Measurements from ENCODE around the gene CACNG7.

The CACNG7 gene

DNA sequence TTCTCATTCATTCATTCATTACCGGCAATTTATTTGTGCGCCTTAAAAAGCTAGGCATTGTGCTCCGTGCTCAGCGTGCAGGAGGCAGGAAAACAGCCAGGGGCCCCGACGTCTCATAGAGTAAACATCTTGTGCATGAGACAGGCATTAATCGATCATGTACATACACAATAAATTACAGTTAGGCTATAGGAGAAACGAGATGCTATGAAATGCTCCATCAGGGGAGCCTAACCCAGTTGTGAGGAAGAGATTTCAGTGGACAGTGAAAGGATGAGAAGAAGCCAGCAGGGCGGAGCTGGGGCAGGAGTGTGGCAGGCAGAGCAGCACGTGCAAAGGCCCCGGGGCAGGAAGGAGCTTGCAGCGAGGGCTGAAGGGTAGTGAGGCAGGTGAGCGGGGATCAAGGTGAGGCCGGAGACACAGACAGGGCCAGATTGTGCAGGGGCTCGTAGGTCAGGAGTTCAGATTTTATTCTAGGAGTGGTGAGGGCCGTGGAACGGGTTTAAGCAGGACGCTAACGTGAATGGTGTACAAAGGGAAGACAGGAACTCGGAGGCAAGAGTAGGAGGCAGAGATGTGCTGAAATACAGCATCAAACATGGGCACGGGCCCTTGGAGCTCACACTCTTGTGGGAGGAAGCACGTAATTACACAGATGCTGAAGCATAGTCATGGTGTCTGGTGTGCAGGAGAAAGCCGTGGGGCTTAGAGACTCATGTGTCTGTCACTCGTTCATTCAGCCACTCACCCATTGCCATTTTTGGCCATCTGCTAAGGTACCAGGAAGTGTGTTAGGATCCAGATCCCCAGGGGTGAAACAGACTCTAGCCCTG is 74.6 kb downstream of the CACNG7 start:
- DNase-seq (ENCODE audit: low spot score), result no peak

DNA sequence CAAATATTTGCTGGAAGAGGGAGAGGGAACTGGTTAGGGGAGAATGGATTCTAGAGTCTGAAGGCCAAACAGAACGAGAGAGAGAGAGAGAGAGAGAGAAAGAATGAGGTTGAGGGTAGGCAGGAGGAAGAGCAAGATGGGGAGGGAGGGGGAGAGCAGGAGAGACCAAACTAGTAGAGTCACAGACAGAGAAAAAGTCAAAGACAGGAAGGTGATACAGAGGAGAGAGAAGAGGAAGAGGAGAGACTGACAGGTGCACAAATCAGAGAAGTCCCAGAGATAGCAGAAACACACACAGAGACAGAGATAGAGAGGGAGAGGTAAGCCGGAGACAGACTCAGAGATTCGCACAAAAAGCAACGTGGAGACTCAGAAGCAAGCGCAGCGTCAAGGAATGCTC is 76.8 kb downstream of the CACNG7 start:
- no peak for DNase-seq (ENCODE audit: low spot score)

DNA sequence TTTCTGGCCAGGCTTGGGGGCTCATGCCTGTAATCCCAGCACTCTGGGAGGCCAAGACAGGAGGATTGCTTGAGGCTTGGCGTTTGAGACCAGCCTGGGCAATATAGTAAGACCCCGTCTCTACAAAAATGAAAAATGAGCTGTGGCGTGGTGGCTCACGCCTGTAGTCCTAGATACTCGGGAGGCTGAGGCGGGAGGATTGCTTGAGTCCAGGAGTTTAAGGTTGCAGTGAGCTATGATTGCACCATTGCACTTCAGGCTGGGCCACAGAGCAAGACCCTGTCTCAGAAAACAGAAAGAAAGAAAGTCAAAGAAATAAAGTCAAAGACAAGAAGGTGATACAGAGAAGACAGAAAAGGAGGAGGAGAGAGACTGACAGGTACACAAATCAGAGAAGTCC is 79.9 kb downstream of the CACNG7 start:
- no peak for DNase-seq (ENCODE audit: low spot score)

DNA sequence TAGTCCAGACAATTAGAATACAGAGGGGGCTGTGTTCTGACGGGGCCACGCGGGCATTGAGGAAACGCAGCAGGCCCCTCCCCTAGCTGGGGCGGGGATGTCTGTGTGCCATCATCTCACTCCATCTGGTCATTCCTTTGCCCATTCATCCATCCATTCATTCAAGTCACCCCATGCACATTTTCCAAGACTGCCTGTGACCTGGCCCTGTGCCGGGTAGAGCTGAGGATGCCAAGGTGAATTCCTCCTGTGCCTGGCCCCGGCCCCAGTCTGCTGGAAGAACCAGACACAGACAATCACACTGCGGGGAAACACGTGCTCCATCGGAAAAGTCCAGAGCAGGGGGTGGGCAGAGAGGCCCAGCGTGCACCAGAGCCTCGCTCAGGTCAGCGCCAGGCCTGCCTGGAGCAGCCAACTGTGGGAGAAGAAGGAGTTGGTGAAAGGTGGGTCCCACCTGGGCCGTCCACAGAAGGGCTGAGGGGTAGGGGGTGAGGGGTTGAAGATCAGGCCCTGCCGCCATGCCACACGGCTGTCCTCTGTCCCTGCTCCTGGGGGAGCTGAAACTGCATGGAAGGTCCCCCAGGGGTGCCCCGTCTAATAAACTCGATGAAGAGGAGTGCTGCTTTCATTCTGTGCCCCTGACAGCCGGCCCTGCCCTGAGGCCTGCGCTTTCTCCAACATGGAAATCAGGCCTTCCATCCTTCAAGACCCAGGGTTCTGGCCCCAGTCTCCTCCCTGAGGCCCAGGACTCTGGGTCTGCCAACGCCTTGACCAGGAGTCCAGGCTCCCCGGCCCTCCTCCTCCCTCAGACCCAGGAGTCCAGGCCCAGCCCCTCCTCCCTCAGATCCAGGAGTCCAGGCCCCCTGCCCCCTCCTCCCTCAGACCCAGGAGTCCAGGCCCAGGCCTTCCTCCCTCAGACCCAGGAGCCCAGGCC is 80.8 kb downstream of the CACNG7 start:
- DNase-seq (ENCODE audit: low spot score), result no peak

DNA sequence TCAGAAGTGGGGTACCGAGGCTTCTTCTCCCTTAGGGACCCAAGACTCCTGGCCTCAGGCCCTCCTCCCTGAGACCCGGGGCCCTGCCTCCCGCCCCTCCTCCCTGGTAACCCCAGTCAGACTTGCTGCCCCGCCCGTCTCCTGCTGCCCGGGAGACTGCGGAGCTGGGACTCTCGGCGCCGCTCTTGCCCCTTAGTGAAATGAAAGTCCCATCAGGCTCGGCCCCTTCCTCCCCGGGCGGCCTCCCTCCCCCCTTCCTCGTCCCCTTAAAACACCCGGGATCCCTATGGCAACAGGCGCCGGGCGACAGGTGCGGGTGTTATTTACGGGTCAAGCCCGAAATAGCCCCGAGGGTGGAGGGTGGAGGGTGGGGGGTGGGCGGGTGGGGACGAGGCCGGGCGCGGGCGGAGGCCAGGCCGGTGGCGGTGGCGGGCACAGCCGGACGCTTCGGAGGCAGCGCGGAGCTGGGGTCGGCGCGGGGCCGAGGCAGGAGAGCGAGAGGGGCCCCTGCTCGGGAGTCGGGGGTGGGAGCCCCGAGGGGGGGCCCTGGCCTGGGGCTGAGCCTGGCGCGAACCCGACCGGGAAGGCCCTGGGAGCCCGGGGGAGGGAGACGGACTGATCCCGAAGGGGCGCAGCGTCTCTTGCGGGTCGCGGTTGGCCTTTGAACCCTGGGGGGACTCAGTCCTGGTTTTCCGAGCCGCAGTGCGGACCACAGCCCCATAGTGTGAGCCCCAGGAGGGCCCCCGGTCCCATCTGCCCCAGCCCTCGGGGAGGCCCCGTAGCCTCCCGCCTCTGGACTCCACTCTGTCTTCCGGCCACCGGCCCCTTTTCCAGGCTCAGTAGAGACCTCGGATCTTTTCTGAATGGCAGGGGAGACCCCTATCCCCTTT is 82.4 kb downstream of the CACNG7 start, which contains the start of gene CACNG6:
Gene CACNG6, plus strand, starts transcription at position 414 of the 890 bp plus-strand sequence. CDS start 1,241 bp downstream, outside the sequence.
- DNase-seq (ENCODE audit: low spot score), result no peak

DNA sequence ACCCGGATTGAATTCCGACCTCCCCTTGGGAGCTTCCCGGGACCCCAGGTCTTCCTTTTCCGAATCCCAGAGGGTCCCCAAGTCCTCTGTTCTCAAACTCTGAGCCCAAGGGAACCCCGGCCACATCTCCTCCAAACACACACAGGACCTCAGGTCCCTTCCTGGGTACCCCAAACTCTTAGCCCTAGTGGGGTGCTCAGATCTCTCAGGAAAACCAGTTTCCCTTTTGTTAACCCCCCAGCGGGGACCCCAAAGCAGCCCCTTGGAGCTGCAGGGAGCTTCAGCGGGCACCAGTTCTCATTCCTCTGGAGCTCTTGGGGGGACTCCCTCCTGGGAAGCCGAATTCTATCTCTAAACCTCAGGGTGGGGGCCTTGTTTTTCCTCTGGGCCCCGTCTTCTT is 83.1 kb downstream of the CACNG7 start:
- no peak for DNase-seq (ENCODE audit: low spot score)

DNA sequence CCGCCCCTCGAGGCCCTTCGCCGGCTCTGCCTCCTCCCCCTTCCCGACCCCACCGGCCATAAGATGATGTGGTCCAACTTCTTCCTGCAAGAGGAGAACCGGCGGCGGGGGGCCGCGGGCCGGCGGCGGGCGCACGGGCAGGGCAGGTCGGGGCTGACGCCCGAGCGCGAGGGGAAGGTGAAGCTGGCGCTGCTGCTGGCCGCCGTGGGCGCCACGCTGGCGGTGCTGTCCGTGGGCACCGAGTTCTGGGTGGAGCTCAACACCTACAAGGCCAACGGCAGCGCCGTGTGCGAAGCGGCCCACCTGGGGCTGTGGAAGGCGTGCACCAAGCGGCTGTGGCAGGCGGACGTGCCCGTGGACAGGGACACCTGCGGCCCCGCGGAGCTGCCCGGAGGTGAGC is 83.7 kb downstream of the CACNG7 start:
- no peak for DNase-seq (ENCODE audit: low spot score)

DNA sequence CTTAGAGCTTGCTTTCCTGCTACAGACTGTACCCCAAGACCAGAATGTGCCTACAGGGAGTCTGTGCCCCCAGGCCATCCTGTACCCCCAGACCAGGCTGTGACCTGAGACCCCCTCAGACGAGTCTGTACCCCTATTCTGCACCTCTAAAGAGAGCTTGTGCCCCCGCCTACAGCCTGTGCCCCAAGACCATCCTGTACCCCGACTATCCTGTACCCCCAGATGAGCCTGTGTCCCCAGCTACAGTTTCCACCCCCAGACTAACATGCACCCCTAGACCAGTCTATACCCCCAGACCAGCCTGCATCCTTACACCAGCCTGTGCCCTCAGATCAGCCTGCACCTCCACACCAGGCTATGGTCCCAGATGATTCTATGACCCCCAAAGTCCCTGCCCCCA is 84.4 kb downstream of the CACNG7 start:
- no peak for DNase-seq (ENCODE audit: low spot score)

Data from globus pallidus (tissue), 1 donor.